GM12892 (cell line): ENCODE results near the gene TMEM217.

Experiments used
- DNase-seq: peaks from one replicate; pipeline ENCODE4 v3.0.0; 2011; ENCODE audit not compliant: insufficient read length
- FAIRE-seq: peaks from 2 replicates; lab custom pipeline; 2011; peaks lifted over from hg19 to GRCh38; lab: Jason Lieb, UNC
- POLR2A ChIP-seq: IDR thresholded peaks from 2 replicates; pipeline ENCODE4 v1.6.1; 2011; ENCODE audit warnings: low read depth, low read length, control low read depth
- POLR2AphosphoS5 ChIP-seq: IDR thresholded peaks from 2 replicates; pipeline ENCODE4 v1.6.1; 2011; ENCODE audit warnings: low read depth, low read length, control low read depth
- TAF1 ChIP-seq: IDR thresholded peaks from 2 replicates; pipeline ENCODE4 v1.6.1; 2011; ENCODE audit warnings: low read depth, mild to moderate bottlenecking, control low read depth, low read length, borderline replicate concordance

Gene TMEM217

DNA sequence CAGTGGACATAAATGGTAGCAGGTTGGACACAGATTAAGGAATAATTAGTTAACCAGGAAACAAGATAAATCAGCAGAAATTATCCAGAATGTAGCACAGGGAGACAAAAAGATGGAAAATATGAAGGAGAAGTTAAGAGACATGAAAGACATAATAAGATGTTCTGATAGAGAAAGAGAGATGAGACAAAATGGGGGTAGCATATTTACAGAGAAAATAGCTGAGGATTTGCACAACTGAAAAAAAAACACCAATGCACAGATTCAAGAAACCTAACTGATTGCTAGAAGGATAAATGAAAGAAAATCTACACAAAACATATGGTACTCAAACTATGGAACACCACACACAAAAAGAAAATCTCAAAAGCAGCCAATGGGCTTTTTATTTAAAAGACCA lies 35.0 kb downstream of the TMEM217 start:
- FAIRE-seq (no peak), DNase-seq (no peak)
- TF ChIP-seq POLR2AphosphoS5 = no peak
- TF ChIP-seq POLR2A = no peak
- no peak for TF ChIP-seq TAF1

DNA sequence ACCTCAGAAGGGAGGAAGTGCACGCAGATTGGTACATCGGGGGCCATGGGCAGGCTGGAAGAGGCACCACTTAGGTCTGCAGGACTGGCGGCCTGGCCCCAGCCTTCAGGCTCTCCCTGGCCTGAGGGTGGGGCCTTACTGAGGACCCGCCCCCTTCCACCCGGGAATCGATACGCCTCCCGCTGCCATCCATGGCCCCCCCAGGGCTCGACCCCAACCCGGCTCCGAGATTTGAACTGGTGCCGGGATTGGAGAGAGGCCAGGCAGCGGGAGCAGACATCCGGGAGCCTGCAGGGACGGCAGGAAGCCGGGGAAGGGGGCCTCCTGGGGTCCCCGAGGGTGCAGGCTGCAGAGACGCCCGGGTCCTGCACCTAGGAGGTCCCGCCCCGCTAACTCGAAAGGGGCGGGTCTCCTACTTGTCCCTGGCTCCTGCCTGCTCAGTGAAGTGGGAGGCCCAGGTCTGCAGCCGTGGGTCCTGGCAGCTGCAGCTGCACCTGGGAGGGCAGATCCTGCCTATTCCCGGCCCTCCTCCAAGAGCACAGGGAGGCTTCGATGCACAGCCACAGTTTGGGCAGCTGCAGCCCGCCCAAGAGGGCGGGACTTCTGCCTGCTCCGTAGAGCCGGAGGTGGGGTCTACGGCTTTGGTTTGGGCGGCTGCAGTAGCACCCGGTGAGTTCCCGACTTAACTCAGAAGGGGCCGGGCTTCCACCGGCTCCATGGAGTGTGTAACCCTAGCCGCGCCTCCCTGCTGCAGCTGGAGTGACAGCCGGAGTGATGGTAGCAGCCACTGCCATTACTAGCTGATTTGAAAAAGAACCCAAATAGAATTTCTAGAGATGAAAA lies 35.6 kb downstream of the TMEM217 start:
- FAIRE-seq (peak; percentile 88), DNase-seq (peak; percentile 68)
- TF ChIP-seq POLR2AphosphoS5 = no peak
- TF ChIP-seq POLR2A = peak; percentile 33; the same call in 1 of the 2 replicates
- TF ChIP-seq TAF1 = no peak

DNA sequence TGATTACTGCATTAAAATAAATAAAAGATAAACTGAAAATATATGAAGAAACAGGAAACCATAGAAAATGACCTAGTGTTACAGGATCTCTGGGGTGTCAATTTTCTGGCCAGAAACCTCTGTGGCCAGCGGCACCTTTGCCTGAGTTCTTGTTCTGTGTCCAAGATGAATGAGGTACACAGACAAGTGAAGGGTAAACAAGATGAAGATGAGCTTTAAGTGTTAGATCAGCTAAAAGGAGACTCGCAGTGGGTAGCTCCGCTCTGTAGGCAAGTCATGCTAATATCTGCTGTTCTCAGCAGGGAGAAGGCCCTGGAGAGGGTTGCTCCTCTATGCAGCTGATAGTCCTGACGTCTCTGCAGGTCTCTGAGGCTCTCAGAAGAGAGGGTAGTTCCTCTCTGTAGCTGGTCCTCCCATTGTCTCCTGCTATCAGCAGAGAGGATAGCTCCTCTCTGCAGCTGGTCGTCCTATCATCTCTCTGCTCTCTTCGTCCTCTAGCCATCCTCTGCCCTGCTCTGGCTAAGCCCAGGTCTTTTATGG lies 36.3 kb downstream of the TMEM217 start:
- FAIRE-seq (no peak), DNase-seq (no peak)
- TF ChIP-seq POLR2A (no peak), POLR2AphosphoS5 (no peak), TAF1 (no peak)

DNA sequence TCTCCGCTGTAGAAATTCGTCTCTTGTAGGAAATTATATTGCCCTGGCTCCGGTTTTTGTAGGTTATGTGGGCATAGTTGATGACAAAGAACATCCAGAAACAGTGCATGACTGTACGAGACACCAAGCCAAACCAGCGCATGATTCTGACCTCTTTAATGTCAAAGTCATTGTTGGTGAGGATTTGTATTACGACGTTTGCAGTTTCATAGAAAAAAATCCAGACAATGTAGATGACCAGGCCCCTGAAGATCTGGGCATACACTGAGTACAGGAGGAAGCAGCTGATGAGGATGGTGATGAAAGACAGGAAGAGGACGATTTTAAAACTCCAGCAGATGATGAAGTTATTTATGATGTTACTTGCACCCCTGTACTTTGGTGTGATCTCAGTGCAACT lies 39.4 kb downstream of the TMEM217 start:
- no peak for DNase-seq
- TF ChIP-seq POLR2A = no peak
- TF ChIP-seq POLR2AphosphoS5 = no peak
- TF ChIP-seq TAF1 = no peak
- FAIRE-seq = no peak

DNA sequence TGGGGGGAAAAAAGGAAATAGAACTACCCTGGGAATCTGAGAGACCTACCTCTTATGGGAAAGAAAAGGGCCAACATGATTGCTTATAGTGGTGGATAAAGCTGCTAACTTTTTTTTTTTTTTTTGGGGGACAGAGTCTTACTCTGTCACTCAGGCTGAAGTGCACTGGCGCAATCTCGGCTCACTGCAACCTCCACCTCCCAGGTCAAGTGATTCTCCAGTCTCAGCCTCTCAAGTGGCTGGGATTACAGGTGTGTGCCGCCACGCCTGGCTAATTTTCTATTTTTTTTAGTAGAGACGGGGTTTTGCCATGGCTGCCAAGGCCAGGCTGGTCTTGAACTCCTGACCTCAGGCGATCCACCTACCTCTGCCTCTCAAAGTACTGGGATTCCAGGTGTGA lies 39.9 kb downstream of the TMEM217 start:
- no peak for TF ChIP-seq POLR2A
- no peak for TF ChIP-seq TAF1
- no peak for TF ChIP-seq POLR2AphosphoS5
- no peak for DNase-seq
- FAIRE-seq = no peak

DNA sequence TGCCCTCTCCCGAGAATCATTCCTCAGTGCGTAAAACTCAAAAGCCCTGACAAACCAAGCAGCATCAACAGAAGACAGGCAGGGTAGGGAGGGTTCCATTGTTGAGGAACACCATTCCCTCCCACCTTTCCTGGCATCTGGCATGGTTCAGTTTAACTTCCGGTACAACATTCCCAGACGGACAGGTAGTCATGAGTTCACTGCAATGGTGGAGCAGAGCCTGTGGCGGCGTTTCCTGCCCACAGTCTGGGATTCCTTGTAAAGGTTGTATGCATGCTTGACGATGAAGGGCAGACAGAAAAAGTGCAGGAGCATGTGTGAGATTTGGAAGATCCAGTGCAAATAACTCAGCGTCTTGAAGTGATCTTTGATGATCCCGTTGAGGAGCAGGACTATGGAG lies 45.7 kb downstream of the TMEM217 start:
- TF ChIP-seq POLR2AphosphoS5 = no peak
- no peak for TF ChIP-seq POLR2A
- no peak for TF ChIP-seq TAF1
- DNase-seq (no peak), FAIRE-seq (no peak)

DNA sequence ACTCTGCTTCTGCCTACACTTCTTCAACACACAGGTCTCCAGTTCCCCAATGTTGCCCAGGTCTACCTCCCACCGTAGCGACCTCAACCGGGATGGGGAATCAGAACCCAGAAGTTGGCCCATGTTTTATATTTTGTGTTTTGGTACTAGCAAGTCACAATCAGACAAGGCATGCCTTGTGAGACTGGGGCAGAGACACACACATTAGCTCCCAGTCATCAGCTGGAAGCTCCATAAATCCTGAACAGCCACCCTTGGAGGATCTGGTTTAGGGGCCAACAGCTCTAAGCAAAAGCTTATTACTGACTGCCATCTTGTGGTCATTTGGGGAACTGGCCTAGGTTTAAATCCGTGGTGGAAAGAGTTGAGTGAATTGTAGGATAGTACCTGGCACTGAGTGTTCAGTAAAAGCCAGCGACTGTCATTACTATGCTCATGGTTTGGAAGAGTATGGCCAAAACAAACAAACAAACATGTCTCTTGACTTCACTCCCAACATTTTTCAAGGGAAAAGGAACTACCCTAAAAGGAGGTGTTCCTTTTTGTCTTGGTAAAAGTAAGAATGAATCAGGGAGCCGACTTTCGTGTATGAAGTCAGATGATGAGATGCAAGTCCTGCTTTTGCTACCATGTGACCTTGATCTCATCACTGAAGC lies 47.5 kb downstream of the TMEM217 start:
- TF ChIP-seq TAF1 (no peak), POLR2AphosphoS5 (no peak), POLR2A (no peak)
- FAIRE-seq (no peak), DNase-seq (peak; percentile 37)

DNA sequence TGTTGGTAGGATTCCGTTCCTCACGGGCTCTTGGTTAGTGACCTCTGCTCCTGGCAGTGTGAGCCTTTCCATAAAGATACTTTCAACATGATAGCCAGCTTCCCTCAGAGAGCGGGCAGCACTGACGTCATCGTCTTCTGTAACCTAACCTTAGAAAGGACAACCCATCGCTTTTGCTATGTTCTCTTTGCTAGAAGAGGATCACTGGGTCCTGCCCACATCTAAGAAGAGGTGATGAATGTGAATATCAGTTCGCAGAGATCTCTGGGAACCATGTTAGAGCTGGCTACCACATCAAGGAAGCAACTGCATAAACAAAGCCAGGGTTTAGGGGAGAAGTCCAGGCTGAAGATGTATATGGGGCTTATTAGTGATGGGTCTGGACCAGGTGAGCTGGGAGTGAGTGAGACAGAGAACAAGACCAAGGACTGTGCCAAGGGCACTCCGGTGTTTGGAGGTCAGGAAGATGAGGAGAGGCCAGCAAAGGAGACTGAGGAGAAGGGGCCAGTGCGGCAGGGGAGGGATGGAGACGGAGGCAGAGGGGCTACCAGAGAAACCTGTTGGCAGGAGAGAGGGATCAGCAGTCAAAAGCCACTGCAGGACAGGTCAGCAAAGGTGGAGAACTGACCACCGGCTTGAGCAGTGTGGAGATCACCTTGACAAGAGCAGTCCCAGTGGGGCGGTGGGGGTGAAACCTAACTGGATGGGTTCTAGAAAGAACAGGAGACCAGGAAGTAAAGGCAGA lies 48.3 kb downstream of the TMEM217 start:
- FAIRE-seq = no peak
- no peak for DNase-seq
- TF ChIP-seq TAF1 = no peak
- no peak for TF ChIP-seq POLR2AphosphoS5

DNA sequence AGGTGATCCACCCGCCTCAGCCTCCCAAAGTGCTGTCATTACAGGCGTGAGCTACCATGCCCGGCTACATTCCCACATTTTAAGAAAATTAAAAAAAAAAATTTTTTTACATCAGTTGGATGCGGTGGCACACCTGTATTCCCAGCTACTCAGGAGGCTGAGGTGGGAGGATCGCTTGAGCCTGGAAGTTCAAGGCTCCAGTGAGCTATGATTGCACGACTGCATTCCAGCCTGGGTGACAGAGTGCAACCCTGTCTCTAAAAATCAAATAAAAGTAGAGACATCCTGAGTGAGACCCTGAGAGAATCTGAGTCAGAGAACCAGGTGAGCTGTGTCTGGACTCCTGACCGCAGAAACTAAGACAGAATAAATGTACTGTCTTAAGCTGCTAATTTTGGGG lies 49.2 kb downstream of the TMEM217 start:
- no peak for TF ChIP-seq POLR2A
- TF ChIP-seq TAF1 = no peak
- TF ChIP-seq POLR2AphosphoS5 = no peak
- no peak for FAIRE-seq
- DNase-seq = no peak

DNA sequence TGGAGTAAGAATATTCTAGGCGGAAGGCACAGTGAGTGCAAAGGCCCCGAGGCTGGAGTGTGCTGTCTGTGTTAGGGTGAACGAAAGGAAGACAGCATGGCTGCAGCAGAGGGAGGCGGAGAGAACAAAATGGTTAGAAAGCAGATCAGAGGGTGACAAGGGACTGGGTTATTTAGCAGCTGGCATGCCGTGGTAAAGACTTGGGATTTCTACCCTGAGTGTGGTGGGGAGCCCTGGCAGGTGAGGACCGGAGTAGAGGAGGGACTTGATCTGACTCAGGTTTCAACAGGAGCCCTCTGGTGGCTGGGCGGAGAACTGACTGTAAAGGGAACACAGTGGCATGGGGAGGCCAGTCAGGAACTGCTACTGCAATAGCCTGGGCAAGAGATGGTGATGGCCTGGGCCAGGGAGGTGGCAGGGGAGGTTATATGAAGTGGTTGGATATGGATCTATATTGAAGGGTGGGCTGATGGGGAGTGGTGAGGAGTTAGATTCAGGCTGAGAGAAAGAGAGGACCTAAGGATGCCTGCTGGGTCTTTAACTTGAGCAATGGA lies 50.0 kb downstream of the TMEM217 start:
- no peak for TF ChIP-seq POLR2A
- no peak for TF ChIP-seq TAF1
- no peak for TF ChIP-seq POLR2AphosphoS5
- FAIRE-seq (peak; percentile 58), DNase-seq (peak; percentile 60)

DNA sequence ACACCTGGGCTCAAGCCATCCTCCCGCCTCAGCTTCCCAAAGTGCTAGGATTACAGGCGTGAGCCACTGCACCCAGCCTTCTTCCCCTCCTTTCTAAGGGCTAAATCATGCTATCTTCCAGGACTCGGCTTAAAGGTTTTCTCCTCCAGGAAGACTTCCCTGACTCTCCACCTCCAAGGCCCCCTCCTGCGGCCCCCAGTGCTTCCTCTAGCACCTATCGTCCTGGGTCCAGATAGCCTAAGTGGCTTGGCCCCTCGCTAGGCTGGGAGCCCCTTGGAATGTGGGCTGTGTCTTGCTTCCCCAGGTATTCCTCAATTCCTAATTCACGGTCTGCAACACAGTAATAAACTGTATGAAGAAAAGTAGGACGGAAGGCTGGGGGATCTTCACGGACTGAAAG lies 51.3 kb downstream of the TMEM217 start:
- FAIRE-seq = no peak
- TF ChIP-seq TAF1 (no peak), POLR2AphosphoS5 (no peak), POLR2A (no peak)
- no peak for DNase-seq

DNA sequence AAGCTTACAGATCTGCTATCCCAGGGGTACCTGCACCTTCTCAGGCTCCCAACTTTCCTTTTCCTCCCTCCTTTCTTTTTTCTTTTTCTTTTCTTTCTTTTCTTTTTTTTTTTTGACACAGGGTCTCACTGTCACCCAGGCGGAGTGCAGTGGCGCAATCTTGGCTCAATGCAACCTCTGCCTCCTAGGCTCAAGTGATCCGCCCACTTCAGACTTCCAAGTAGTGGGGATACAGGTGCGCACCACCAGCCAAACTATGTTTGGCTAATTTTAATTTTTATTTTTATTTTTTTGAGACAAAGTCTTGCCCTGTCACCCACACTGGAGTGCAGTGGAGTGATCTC lies 52.0 kb downstream of the TMEM217 start:
- no peak for FAIRE-seq
- DNase-seq = no peak
- TF ChIP-seq TAF1 (no peak), POLR2A (no peak), POLR2AphosphoS5 (no peak)
